ENCODE measurements around the gene BUB1B. TPM values are rescaled to one million over a fixed set of nuclear protein-coding genes. Genes with fewer than 3 reads are reported as not detected.

The BUB1B gene
- total RNA-seq, 4 donors from 2014 or later: 0.13 to 2.4 (median 0.95) TPM

DNA sequence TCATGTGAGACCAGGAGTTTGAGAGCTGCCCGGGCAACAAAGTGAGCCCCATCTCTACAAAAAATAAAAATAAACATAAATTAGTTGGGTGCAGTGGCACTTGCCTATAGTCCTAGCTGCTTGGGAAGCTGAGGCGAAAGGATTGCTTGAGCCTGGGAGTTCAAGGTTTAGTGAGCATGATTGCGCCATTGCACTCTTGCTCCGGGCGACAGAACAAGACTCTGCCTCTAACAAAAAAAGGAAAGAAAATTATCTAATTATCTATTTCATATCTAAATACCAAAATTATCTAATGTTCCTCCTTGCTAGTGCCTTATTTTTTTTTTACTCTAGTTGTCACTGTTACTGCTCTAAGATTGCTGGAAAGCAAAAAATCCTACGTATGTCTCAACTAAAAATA is 61.3 kb downstream of the BUB1B start:
- 86 to 87% methylated on average over 6 of the region's 6 CpGs for WGBS, 2 donors (ENCODE audit: low coverage in 1 of 2)
- H3K27me3 ChIP-seq: no peaks in the 10 kb centered on the region
- ATAC-seq: no peak
- no peaks in the 10 kb centered on the region for H3K36me3 ChIP-seq
- no peaks in the 10 kb centered on the region for H3K4me1 ChIP-seq
- no peak overlapping the region for H3K27ac ChIP-seq
- no peak overlapping the region for H3K4me3 ChIP-seq
- no peaks in the 10 kb centered on the region for H3K9me3 ChIP-seq
- TF ChIP-seq POLR2A (IDR thresholded peaks at IDR 0.05): no peak
- no peak for TF ChIP-seq EP300 (IDR thresholded peaks at IDR 0.05)
- TF ChIP-seq, protein P1, sequence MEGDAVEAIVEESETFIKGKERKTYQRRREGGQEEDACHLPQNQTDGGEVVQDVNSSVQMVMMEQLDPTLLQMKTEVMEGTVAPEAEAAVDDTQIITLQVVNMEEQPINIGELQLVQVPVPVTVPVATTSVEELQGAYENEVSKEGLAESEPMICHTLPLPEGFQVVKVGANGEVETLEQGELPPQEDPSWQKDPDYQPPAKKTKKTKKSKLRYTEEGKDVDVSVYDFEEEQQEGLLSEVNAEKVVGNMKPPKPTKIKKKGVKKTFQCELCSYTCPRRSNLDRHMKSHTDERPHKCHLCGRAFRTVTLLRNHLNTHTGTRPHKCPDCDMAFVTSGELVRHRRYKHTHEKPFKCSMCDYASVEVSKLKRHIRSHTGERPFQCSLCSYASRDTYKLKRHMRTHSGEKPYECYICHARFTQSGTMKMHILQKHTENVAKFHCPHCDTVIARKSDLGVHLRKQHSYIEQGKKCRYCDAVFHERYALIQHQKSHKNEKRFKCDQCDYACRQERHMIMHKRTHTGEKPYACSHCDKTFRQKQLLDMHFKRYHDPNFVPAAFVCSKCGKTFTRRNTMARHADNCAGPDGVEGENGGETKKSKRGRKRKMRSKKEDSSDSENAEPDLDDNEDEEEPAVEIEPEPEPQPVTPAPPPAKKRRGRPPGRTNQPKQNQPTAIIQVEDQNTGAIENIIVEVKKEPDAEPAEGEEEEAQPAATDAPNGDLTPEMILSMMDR (IDR thresholded peaks at IDR 0.05): no peak
- no peak for TF ChIP-seq POLR2AphosphoS5 (IDR thresholded peaks at IDR 0.05)

DNA sequence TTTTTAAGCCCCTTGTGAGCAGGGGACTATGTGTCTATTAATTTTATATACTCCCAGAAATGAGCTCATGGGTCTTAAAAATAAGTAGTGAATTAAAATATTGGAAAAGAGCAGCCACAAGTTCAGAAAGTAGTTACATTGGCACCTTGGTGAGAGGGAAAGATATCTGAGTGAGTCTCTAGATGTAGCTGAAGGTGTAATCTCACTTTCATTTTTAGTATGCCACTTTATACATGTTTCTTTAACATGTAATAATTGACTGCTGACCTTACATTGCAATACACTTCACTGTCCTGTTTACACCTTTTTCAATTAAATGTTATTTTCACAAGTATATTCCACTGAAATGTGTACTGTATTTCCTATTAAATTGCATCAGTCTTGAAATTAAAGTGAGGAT is 65.9 kb downstream of the BUB1B start:
- TF ChIP-seq EP300 (IDR thresholded peaks at IDR 0.05) (no peak), POLR2A (IDR thresholded peaks at IDR 0.05) (no peak), POLR2AphosphoS5 (IDR thresholded peaks at IDR 0.05) (no peak)
- TF ChIP-seq, protein P1 (IDR thresholded peaks at IDR 0.05): no peak
- no peak for ATAC-seq
- Histone ChIP-seq H3K36me3 (no peaks in the 10 kb centered on the region), H3K9me3 (no peaks in the 10 kb centered on the region), H3K27me3 (no peaks in the 10 kb centered on the region), H3K27ac (no peak overlapping the region), H3K4me1 (no peaks in the 10 kb centered on the region), H3K4me3 (no peak overlapping the region)

DNA sequence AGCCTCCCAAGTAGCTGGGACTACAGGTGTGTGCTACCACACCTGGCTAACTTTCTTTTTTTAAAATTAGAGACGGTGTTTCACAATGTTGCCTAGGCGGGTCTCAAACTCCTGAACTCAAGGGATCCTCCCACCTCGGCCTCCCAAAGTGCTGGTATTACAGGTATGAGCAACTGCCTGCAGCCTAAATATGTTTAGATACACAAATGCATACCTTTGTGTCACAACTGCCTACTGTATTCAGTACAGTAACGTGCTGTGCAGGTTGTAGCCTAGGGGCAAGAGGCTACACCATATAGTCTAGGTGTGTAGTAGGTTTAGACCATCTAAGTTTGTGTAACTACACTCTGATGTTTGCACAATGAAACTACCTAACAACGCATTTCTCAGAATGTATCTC is 68.4 kb downstream of the BUB1B start:
- Histone ChIP-seq H3K4me1 (no peaks in the 10 kb centered on the region), H3K4me3 (no peak overlapping the region), H3K9me3 (no peaks in the 10 kb centered on the region), H3K27me3 (no peaks in the 10 kb centered on the region), H3K36me3 (no peaks in the 10 kb centered on the region), H3K27ac (no peak overlapping the region)
- 89 to 95% methylated on average over 1 to 4 of the region's 5 CpGs for WGBS, 2 donors (ENCODE audit: low coverage in 1 of 2)
- no peak for ATAC-seq
- TF ChIP-seq POLR2A (IDR thresholded peaks at IDR 0.05) (no peak), EP300 (IDR thresholded peaks at IDR 0.05) (no peak), POLR2AphosphoS5 (IDR thresholded peaks at IDR 0.05) (no peak)
- TF ChIP-seq, protein P1 (IDR thresholded peaks at IDR 0.05): no peak

DNA sequence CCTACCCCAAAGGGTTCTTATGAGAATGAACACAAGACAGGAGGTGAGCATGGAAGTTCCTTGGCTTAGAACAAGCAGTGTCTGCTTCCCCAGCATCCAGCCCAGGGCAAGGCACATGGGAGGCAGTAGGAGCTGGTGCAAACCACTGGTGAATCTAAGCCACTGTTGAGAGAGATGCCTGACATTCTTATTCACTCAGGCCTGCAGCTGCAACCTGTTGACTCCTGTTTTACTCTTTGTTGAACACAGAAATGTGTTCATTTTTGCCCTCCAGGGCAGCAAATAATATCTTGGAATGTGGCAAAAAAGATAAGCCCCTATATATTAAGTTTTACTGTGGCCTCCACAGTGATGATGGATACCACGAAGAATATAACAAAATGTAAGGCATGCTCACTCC is 69.1 kb downstream of the BUB1B start:
- Histone ChIP-seq H3K4me3 (no peak overlapping the region), H3K4me1 (no peaks in the 10 kb centered on the region), H3K9me3 (no peaks in the 10 kb centered on the region), H3K27me3 (no peaks in the 10 kb centered on the region), H3K36me3 (no peaks in the 10 kb centered on the region), H3K27ac (no peak overlapping the region)
- 67 to 100% methylated on average over 1 of the region's 1 CpG for WGBS, 2 donors (ENCODE audit: low coverage in 1 of 2)
- ATAC-seq: no peak
- TF ChIP-seq POLR2AphosphoS5 (IDR thresholded peaks at IDR 0.05) (no peak), POLR2A (IDR thresholded peaks at IDR 0.05) (no peak), EP300 (IDR thresholded peaks at IDR 0.05) (no peak)
- TF ChIP-seq, protein P1 (IDR thresholded peaks at IDR 0.05): no peak

DNA sequence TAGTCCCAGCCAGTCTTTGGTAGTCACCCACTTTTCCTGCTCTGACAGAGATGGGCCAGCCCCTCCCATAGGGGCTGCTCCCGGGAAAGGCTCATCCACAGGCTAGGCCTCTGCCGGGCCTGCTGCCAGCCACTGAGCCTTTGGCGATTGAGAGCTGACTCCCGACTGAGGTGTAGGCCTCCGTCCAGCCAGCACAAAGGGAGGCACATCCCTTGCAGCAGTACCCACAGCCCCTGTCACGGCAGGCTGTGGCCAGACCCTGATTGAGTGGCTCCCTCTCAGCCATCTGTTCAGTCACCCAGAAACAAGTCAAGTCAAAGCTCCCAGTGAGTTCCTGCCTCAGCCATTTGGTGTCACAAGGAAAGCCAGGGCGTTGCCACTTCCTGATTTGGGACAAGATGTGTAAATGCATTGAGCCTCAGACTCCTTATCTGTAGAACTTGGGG is 71.8 kb downstream of the BUB1B start:
- Histone ChIP-seq H3K27me3 (no peaks in the 10 kb centered on the region), H3K4me1 (no peaks in the 10 kb centered on the region), H3K27ac (no peak overlapping the region), H3K9me3 (no peaks in the 10 kb centered on the region), H3K36me3 (no peaks in the 10 kb centered on the region), H3K4me3 (no peak overlapping the region)
- no peak for TF ChIP-seq POLR2AphosphoS5 (IDR thresholded peaks at IDR 0.05)
- TF ChIP-seq, protein P1 (IDR thresholded peaks at IDR 0.05): no peak
- no peak for TF ChIP-seq EP300 (IDR thresholded peaks at IDR 0.05)
- TF ChIP-seq POLR2A (IDR thresholded peaks at IDR 0.05): no peak
- 59% methylated on average over 4 of the region's 7 CpGs; no CpG with 5 or more reads in 1 of the 2 donors for WGBS, 2 donors (ENCODE audit: low coverage in 1 of 2)
- ATAC-seq: no peak
